Stimulated activated CD4-positive, alpha-beta T cell treated with anti-CD3 and anti-CD28 coated beads, Interleukin-15, amount 100 ng/mL, for 48 hours (primary cell): ENCODE results near the gene TTLL5.

Experiments used
- DNase-seq, 2 donors: peaks; one replicate each; pipeline ENCODE4 v3.0.0-alpha.2; 2020; ENCODE audit warnings: low read depth in 2 of 2

Gene TTLL5

GRCh38 chr14:75794615-75795038 is 133.6 kb downstream of the TTLL5 start:
- no peak for DNase-seq

- no peak for DNase-seq
Observed at GRCh38 chr14:75800792-75801191, 139.7 kb downstream of the TTLL5 start.

- no peak for DNase-seq
Observed at GRCh38 chr14:75802486-75802885, 141.4 kb downstream of the TTLL5 start.

GRCh38 chr14:75803765-75804164 is 142.7 kb downstream of the TTLL5 start:
- DNase-seq = no peak

- DNase-seq = no peak
Observed at GRCh38 chr14:75804570-75805275, 143.7 kb downstream of the TTLL5 start.

- DNase-seq = no peak
Observed at GRCh38 chr14:75805646-75806045, 144.6 kb downstream of the TTLL5 start.

GRCh38 chr14:75806352-75806832 is 145.3 kb downstream of the TTLL5 start:
- DNase-seq = no peak

- no peak for DNase-seq
Observed at GRCh38 chr14:75807667-75808360, 146.8 kb downstream of the TTLL5 start.

- DNase-seq = no peak
Observed at GRCh38 chr14:75811136-75811829, 150.2 kb downstream of the TTLL5 start.

- DNase-seq = no peak
Observed at GRCh38 chr14:75811872-75812499, 150.9 kb downstream of the TTLL5 start.

- DNase-seq = no peak
Observed at GRCh38 chr14:75812622-75813021, 151.6 kb downstream of the TTLL5 start.

GRCh38 chr14:75820761-75821160 is 159.7 kb downstream of the TTLL5 start:
- no peak for DNase-seq

GRCh38 chr14:75821831-75822521 is 160.9 kb downstream of the TTLL5 start:
- no peak for DNase-seq

GRCh38 chr14:75822522-75823141 is 161.6 kb downstream of the TTLL5 start:
- no peak for DNase-seq

GRCh38 chr14:75823334-75823733 is 162.3 kb downstream of the TTLL5 start:
- DNase-seq = no peak

GRCh38 chr14:75824318-75824717 is 163.3 kb downstream of the TTLL5 start:
- DNase-seq = no peak

GRCh38 chr14:75825147-75825592 is 164.1 kb downstream of the TTLL5 start:
- DNase-seq = no peak

- no peak for DNase-seq
Observed at GRCh38 chr14:75826599-75826998, 165.6 kb downstream of the TTLL5 start.

- no peak for DNase-seq
Observed at GRCh38 chr14:75827331-75827730, 166.3 kb downstream of the TTLL5 start.

GRCh38 chr14:75829316-75829715 is 168.3 kb downstream of the TTLL5 start:
- no peak for DNase-seq

GRCh38 chr14:75831455-75831854 is 170.4 kb downstream of the TTLL5 start:
- peak in 1 of 2 donors; percentile 29 for DNase-seq
